ENCODE results near the gene TBC1D1. TPM values are rescaled to one million over a fixed set of nuclear protein-coding genes. Genes with fewer than 3 reads are reported as not detected.

Gene TBC1D1
- total RNA-seq, 1 experiment from 2014 or later = 97.1 TPM

GRCh38 chr4:38131371-38132091 is 240.6 kb downstream of the TBC1D1 start:
- H3K36me3 ChIP-seq = peaks cover 4% of the 10 kb centered on the region
- peak overlapping the region; percentile 66 for H3K27ac ChIP-seq
- no peaks in the 10 kb centered on the region for H3K27me3 ChIP-seq (replicated peaks)
- peak in 1 of 2 experiments; percentile 34 for DNase-seq (ENCODE audit: low read depth in 1 of 2, low spot score in 2 of 2)
- no peaks in the 10 kb centered on the region for H3K9me3 ChIP-seq (replicated peaks)
- no peak overlapping the region for H3K4me3 ChIP-seq
- peaks cover 27% of the 10 kb centered on the region for H3K4me1 ChIP-seq (replicated peaks)

GRCh38 chr4:38132107-38132673 is 241.3 kb downstream of the TBC1D1 start:
- H3K9me3 ChIP-seq (replicated peaks) = no peaks in the 10 kb centered on the region
- no peak overlapping the region for H3K4me3 ChIP-seq
- H3K27me3 ChIP-seq (replicated peaks) = no peaks in the 10 kb centered on the region

GRCh38 chr4:38132843-38133662 is 242.2 kb downstream of the TBC1D1 start:
- no peaks in the 10 kb centered on the region for H3K27me3 ChIP-seq (replicated peaks)
- peaks cover 27% of the 10 kb centered on the region for H3K4me1 ChIP-seq (replicated peaks)
- H3K27ac ChIP-seq = peak overlapping the region; percentile 66; the same call in 1 of the 2 replicates
- no peak overlapping the region for H3K4me3 ChIP-seq
- DNase-seq (ENCODE audit: low read depth in 1 of 2, low spot score in 2 of 2) = no peak
- H3K9me3 ChIP-seq (replicated peaks) = no peaks in the 10 kb centered on the region
- H3K36me3 ChIP-seq = peaks cover 4% of the 10 kb centered on the region

More at GRCh38 chr4:38132107-38132673, 241.3 kb downstream of the TBC1D1 start:
- Histone ChIP-seq H3K27ac (peak overlapping the region; percentile 66), H3K36me3 (peaks cover 4% of the 10 kb centered on the region), H3K4me1 (replicated peaks) (peaks cover 27% of the 10 kb centered on the region)
- peak; percentile 54 to 84 for DNase-seq (ENCODE audit: low read depth in 1 of 2, low spot score in 2 of 2)

GRCh38 chr4:38133711-38134480 is 243.0 kb downstream of the TBC1D1 start:
- peaks cover 18% of the 10 kb centered on the region for H3K4me1 ChIP-seq (replicated peaks)
- DNase-seq (ENCODE audit: low read depth in 1 of 2, low spot score in 2 of 2) = no peak
- no peaks in the 10 kb centered on the region for H3K9me3 ChIP-seq (replicated peaks)
- no peaks in the 10 kb centered on the region for H3K27me3 ChIP-seq (replicated peaks)
- no peak overlapping the region for H3K27ac ChIP-seq
- H3K36me3 ChIP-seq = peaks cover 4% of the 10 kb centered on the region
- no peak overlapping the region for H3K4me3 ChIP-seq

- Histone ChIP-seq H3K4me1 (replicated peaks) (peaks cover 11% of the 10 kb centered on the region), H3K4me3 (no peak overlapping the region), H3K36me3 (peaks cover 4% of the 10 kb centered on the region), H3K27me3 (replicated peaks) (no peaks in the 10 kb centered on the region), H3K27ac (no peak overlapping the region), H3K9me3 (replicated peaks) (no peaks in the 10 kb centered on the region)
- no peak for DNase-seq (ENCODE audit: low read depth in 1 of 2, low spot score in 2 of 2)
Measured at GRCh38 chr4:38135201-38135600, 244.3 kb downstream of the TBC1D1 start.

GRCh38 chr4:38136604-38137003 is 245.7 kb downstream of the TBC1D1 start:
- peaks cover 4% of the 10 kb centered on the region for H3K36me3 ChIP-seq
- no peak overlapping the region for H3K4me3 ChIP-seq
- no peak for DNase-seq (ENCODE audit: low read depth in 1 of 2, low spot score in 2 of 2)
- peaks cover 5% of the 10 kb centered on the region for H3K4me1 ChIP-seq (replicated peaks)
- no peaks in the 10 kb centered on the region for H3K27me3 ChIP-seq (replicated peaks)
- no peak overlapping the region for H3K27ac ChIP-seq
- H3K9me3 ChIP-seq (replicated peaks) = no peaks in the 10 kb centered on the region

GRCh38 chr4:38137080-38137479 is 246.2 kb downstream of the TBC1D1 start:
- H3K9me3 ChIP-seq (replicated peaks) = no peaks in the 10 kb centered on the region
- H3K27ac ChIP-seq = no peak overlapping the region
- H3K27me3 ChIP-seq (replicated peaks) = no peaks in the 10 kb centered on the region
- no peak for DNase-seq (ENCODE audit: low read depth in 1 of 2, low spot score in 2 of 2)
- H3K4me3 ChIP-seq = no peak overlapping the region
- H3K4me1 ChIP-seq (replicated peaks) = no peaks in the 10 kb centered on the region; the same call in 1 of the 2 replicates
- H3K36me3 ChIP-seq = peaks cover 4% of the 10 kb centered on the region

- Histone ChIP-seq H3K27me3 (replicated peaks) (no peaks in the 10 kb centered on the region), H3K36me3 (no peaks in the 10 kb centered on the region), H3K9me3 (replicated peaks) (no peaks in the 10 kb centered on the region), H3K27ac (no peak overlapping the region), H3K4me3 (no peak overlapping the region), H3K4me1 (replicated peaks) (no peaks in the 10 kb centered on the region)
- no peak for DNase-seq (ENCODE audit: low read depth in 1 of 2, low spot score in 2 of 2)
Measured at GRCh38 chr4:38138363-38138762, 247.5 kb downstream of the TBC1D1 start.

- no peaks in the 10 kb centered on the region for H3K9me3 ChIP-seq (replicated peaks)
- H3K4me3 ChIP-seq = no peak overlapping the region
- no peaks in the 10 kb centered on the region for H3K27me3 ChIP-seq (replicated peaks)
- H3K27ac ChIP-seq = no peak overlapping the region
- H3K36me3 ChIP-seq = no peaks in the 10 kb centered on the region
- no peaks in the 10 kb centered on the region for H3K4me1 ChIP-seq (replicated peaks)
- no peak for DNase-seq (ENCODE audit: low read depth in 1 of 2, low spot score in 2 of 2)
Measured at GRCh38 chr4:38139187-38139586, 248.3 kb downstream of the TBC1D1 start.

GRCh38 chr4:38140643-38141203 is 249.8 kb downstream of the TBC1D1 start:
- no peak for DNase-seq (ENCODE audit: low read depth in 1 of 2, low spot score in 2 of 2)
- no peaks in the 10 kb centered on the region for H3K9me3 ChIP-seq (replicated peaks)
- H3K4me3 ChIP-seq = no peak overlapping the region
- H3K27ac ChIP-seq = no peak overlapping the region
- H3K27me3 ChIP-seq (replicated peaks) = no peaks in the 10 kb centered on the region
- H3K4me1 ChIP-seq (replicated peaks) = peaks cover 11% of the 10 kb centered on the region
- no peaks in the 10 kb centered on the region for H3K36me3 ChIP-seq

- no peaks in the 10 kb centered on the region for H3K27me3 ChIP-seq (replicated peaks)
- H3K4me3 ChIP-seq = no peak overlapping the region
- H3K9me3 ChIP-seq (replicated peaks) = no peaks in the 10 kb centered on the region
- DNase-seq (ENCODE audit: low read depth in 1 of 2, low spot score in 2 of 2) = no peak
- H3K36me3 ChIP-seq = no peaks in the 10 kb centered on the region
- peaks cover 19% of the 10 kb centered on the region for H3K4me1 ChIP-seq (replicated peaks)
- no peak overlapping the region for H3K27ac ChIP-seq
Measured at GRCh38 chr4:38141808-38142500, 251.1 kb downstream of the TBC1D1 start.

- Histone ChIP-seq H3K27ac (no peak overlapping the region), H3K36me3 (no peaks in the 10 kb centered on the region), H3K4me1 (replicated peaks) (peaks cover 19% of the 10 kb centered on the region), H3K27me3 (replicated peaks) (no peaks in the 10 kb centered on the region), H3K9me3 (replicated peaks) (no peaks in the 10 kb centered on the region), H3K4me3 (no peak overlapping the region)
- no peak for DNase-seq (ENCODE audit: low read depth in 1 of 2, low spot score in 2 of 2)
Measured at GRCh38 chr4:38144031-38144430, 253.1 kb downstream of the TBC1D1 start.

Data from SJSA1 (cell line).